ENCODE results near the gene PALD1.
A peak's percentile ranks its signal among the peaks of the same experiment; 100 is the strongest.

GRCh38 chr10:70476249-70477035, 2.1 kb upstream of the PALD1 start:
- TF ChIP-seq CTCF (conservative IDR thresholded peaks at IDR 0.05 in 1 of 2, IDR thresholded peaks at IDR 0.05 in 1 of 2; ENCODE audit: low read depth in 1 of 2, low read length in 2 of 2) (no peak), EZH2 (IDR thresholded peaks at IDR 0.05; ENCODE audit: low read length, missing control alignments) (peak; percentile 37)

All from fibroblast of lung (primary cell).